MM.1S (cell line): ENCODE measurements around the gene DNAI2.

Source experiments
- EZH2 ChIP-seq: fragments of 300-600 bp; sonication (generic); optimal IDR thresholded peaks from 2 replicates; pipeline ENCODE3; 2017; ENCODE audit warnings: low read depth, mild to moderate bottlenecking, antibody characterized with exemption, low read length, mixed read lengths
- EZH2phosphoT487 ChIP-seq: fragments of 300-600 bp; sonication (generic); IDR thresholded peaks from 2 replicates; pipeline ENCODE4 v1.6.1; 2018; ENCODE audit warnings: antibody characterized with exemption, low read length
- TF ChIP-seq, protein P1 (sequence below): fragments of 300-600 bp; sonication (generic); IDR thresholded peaks from 2 replicates; pipeline ENCODE4 v1.5.1; 2016; ENCODE audit warnings: antibody characterized with exemption, low read length, mixed read lengths

- TF ChIP-seq, protein P1, sequence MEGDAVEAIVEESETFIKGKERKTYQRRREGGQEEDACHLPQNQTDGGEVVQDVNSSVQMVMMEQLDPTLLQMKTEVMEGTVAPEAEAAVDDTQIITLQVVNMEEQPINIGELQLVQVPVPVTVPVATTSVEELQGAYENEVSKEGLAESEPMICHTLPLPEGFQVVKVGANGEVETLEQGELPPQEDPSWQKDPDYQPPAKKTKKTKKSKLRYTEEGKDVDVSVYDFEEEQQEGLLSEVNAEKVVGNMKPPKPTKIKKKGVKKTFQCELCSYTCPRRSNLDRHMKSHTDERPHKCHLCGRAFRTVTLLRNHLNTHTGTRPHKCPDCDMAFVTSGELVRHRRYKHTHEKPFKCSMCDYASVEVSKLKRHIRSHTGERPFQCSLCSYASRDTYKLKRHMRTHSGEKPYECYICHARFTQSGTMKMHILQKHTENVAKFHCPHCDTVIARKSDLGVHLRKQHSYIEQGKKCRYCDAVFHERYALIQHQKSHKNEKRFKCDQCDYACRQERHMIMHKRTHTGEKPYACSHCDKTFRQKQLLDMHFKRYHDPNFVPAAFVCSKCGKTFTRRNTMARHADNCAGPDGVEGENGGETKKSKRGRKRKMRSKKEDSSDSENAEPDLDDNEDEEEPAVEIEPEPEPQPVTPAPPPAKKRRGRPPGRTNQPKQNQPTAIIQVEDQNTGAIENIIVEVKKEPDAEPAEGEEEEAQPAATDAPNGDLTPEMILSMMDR: no peak
- no peak for TF ChIP-seq EZH2
- no peak for TF ChIP-seq EZH2phosphoT487
These were observed 28.7 kb upstream of the DNAI2 start for GRCh38 chr17:74245145-74245831.
